IMR-90 (cell line): ENCODE results near the gene IL20RA. TPM values are rescaled to one million over a fixed set of nuclear protein-coding genes. Genes with fewer than 3 reads are reported as not detected.

Experiments
- ATAC-seq: fragments of 200-7000 bp; cut with Tn5 transposase; 2 replicates; pipeline ENCODE4 v1.9.1; 2020; ENCODE audit warnings: low read depth, mild to moderate bottlenecking, moderate library complexity
- BruUV-seq: library from RNA; stranded (reverse); fragments of 400-500 nt; replicated peaks from 2 replicates; lab custom pipeline; 2021; lab: Mats Ljungman, UMichigan
- CTCF ChIA-PET: fragments of 300-600 bp; formaldehyde crosslinking; extraction: SDS; loops from one replicate; lab custom pipeline; 2021; ENCODE audit warnings: antibody characterized with exemption; lab: Yijun Ruan, JAX
- POLR2A ChIA-PET: fragments of 300-600 bp; sonication (Branson Sonifier 250); formaldehyde crosslinking; loops from one replicate; lab custom pipeline; 2022; ENCODE audit warnings: antibody characterized with exemption; ENCODE audit not compliant: unreplicated experiment; lab: Charles Lee
- DNase-seq: peaks from one replicate; pipeline ENCODE4 v3.0.0; 2013
- H2AFZ ChIP-seq: replicated peaks from 2 replicates; pipeline ENCODE3; 2013; ENCODE audit warnings: low read length, mild to moderate bottlenecking; ENCODE audit not compliant: poor library complexity
- H2AK5ac ChIP-seq: 2 replicates; pipeline ENCODE4 v1.6.1; 2013; ENCODE audit warnings: low read depth, low read length, inconsistent platforms
- H2AK9ac ChIP-seq: replicated peaks from 2 replicates; pipeline ENCODE3; 2013; ENCODE audit warnings: mild to moderate bottlenecking, low read depth, low read length, moderate library complexity; ENCODE audit not compliant: poor library complexity
- H2BK120ac ChIP-seq: 2 replicates; pipeline ENCODE4 v1.6.1; 2013; ENCODE audit warnings: low read depth, low read length, inconsistent platforms
- H2BK15ac ChIP-seq: 3 replicates; pipeline ENCODE4 v1.6.1; 2013; ENCODE audit warnings: low read depth, low read length, inconsistent platforms
- H2BK20ac ChIP-seq: 2 replicates; pipeline ENCODE4 v1.6.1; 2013; ENCODE audit warnings: low read depth, mild to moderate bottlenecking, inconsistent platforms, low read length, moderate library complexity
- H2BK5ac ChIP-seq: 2 replicates; pipeline ENCODE4 v1.6.1; 2013; ENCODE audit warnings: mild to moderate bottlenecking, low read depth, low read length, inconsistent platforms; ENCODE audit not compliant: poor library complexity, severe bottlenecking
- H3K14ac ChIP-seq: replicated peaks from 2 replicates; pipeline ENCODE4 v1.6.1; 2013; ENCODE audit warnings: low read depth, low read length, inconsistent platforms
- H3K18ac ChIP-seq: 2 replicates; pipeline ENCODE4 v1.6.1; 2013; ENCODE audit warnings: low read depth, low read length, control low read depth
- H3K23ac ChIP-seq: 2 replicates; pipeline ENCODE4 v1.6.1; 2013; ENCODE audit warnings: low read depth, low read length, inconsistent platforms
- H3K27ac ChIP-seq: 2 replicates; pipeline ENCODE4 v1.5.1; 2013; ENCODE audit warnings: mild to moderate bottlenecking, control low read depth, low read length; ENCODE audit not compliant: insufficient read depth
- H3K27me3 ChIP-seq: 2 replicates; pipeline ENCODE4 v1.6.1; 2013; ENCODE audit warnings: low read length; ENCODE audit not compliant: control insufficient read depth, insufficient read depth
- H3K36me3 ChIP-seq: 2 replicates; pipeline ENCODE4 v1.6.1; 2013; ENCODE audit warnings: low read length, mixed read lengths; ENCODE audit not compliant: control insufficient read depth, insufficient read depth
- H3K4ac ChIP-seq: 2 replicates; pipeline ENCODE4 v1.6.1; 2013; ENCODE audit warnings: low read depth, low read length, inconsistent platforms
- H3K4me1 ChIP-seq: 2 replicates; pipeline ENCODE4 v1.6.1; 2013; ENCODE audit warnings: low read length, mixed read lengths; ENCODE audit not compliant: control insufficient read depth, insufficient read depth
- H3K4me2 ChIP-seq: 2 replicates; pipeline ENCODE4 v1.6.1; 2013; ENCODE audit warnings: low read depth, mild to moderate bottlenecking, control low read depth, low read length, moderate library complexity
- H3K4me3 ChIP-seq: 2 replicates; pipeline ENCODE4 v1.5.1; 2013; ENCODE audit warnings: low read depth, mild to moderate bottlenecking, control low read depth, low read length, moderate library complexity; ENCODE audit not compliant: insufficient read depth
- H3K56ac ChIP-seq: 2 replicates; pipeline ENCODE4 v1.6.1; 2013; ENCODE audit warnings: low read length, inconsistent platforms; ENCODE audit not compliant: insufficient read depth; ENCODE audit errors: extremely low read depth
- H3K79me1 ChIP-seq, 2 experiments: 2 replicates each; pipeline ENCODE4 v1.6.1; 2013; ENCODE audit warnings: low read length in 2 of 2, inconsistent platforms in 1 of 2, low read depth in 1 of 2
- H3K9ac ChIP-seq: 2 replicates; pipeline ENCODE4 v1.6.1; 2013; ENCODE audit warnings: low read depth, low read length, control low read depth
- H3K9me1 ChIP-seq: 2 replicates; pipeline ENCODE4 v1.6.1; 2013; ENCODE audit warnings: low read length, inconsistent platforms; ENCODE audit not compliant: insufficient read depth
- H3K9me3 ChIP-seq: 2 replicates; pipeline ENCODE4 v1.6.1; 2013; ENCODE audit warnings: low read length; ENCODE audit not compliant: control insufficient read depth, insufficient read depth
- H4K20me1 ChIP-seq: 2 replicates; pipeline ENCODE4 v1.6.1; 2013; ENCODE audit warnings: low read length, inconsistent platforms; ENCODE audit not compliant: insufficient read depth
- H4K5ac ChIP-seq: 2 replicates; pipeline ENCODE4 v1.6.1; 2013; ENCODE audit warnings: mild to moderate bottlenecking, low read depth, low read length, control low read depth
- H4K8ac ChIP-seq, 2 experiments: 2 replicates each; pipeline ENCODE4 v1.6.1; 2013; ENCODE audit warnings: low read depth in 2 of 2, low read length in 2 of 2, control low read depth in 1 of 2, inconsistent platforms in 1 of 2
- H4K91ac ChIP-seq: 2 replicates; pipeline ENCODE4 v1.6.1; 2013; ENCODE audit warnings: low read depth, low read length, inconsistent platforms; ENCODE audit not compliant: insufficient read depth
- BHLHE40 ChIP-seq: fragments of 150-350 bp; IDR thresholded peaks from 2 replicates; pipeline ENCODE4 v1.6.1; 2016; ENCODE audit warnings: mild to moderate bottlenecking, low read depth, low read length
- CHD1 ChIP-seq: IDR thresholded peaks from 2 replicates; pipeline ENCODE4 v1.6.1; 2012; ENCODE audit warnings: low read depth, low read length, improper control_type of control experiment
- FOS ChIP-seq: fragments of 150-350 bp; IDR thresholded peaks from 2 replicates; pipeline ENCODE4 v1.6.1; 2016; ENCODE audit warnings: low read depth, low read length
- MAFK ChIP-seq: IDR thresholded peaks from 2 replicates; pipeline ENCODE4 v1.6.1; 2012; ENCODE audit warnings: low read depth, low read length, improper control_type of control experiment
- MAZ ChIP-seq: IDR thresholded peaks from 2 replicates; pipeline ENCODE4 v1.6.1; 2012; ENCODE audit warnings: low read depth, mild to moderate bottlenecking, low read length, improper control_type of control experiment, moderate library complexity, borderline replicate concordance
- MXI1 ChIP-seq: IDR thresholded peaks from 2 replicates; pipeline ENCODE4 v1.6.1; 2012; ENCODE audit warnings: low read depth, mild to moderate bottlenecking, low read length, moderate library complexity, borderline replicate concordance
- NFE2L2 ChIP-seq: fragments of 150-350 bp; IDR thresholded peaks from 2 replicates; pipeline ENCODE4 v1.6.1; 2016; ENCODE audit warnings: low read depth, mild to moderate bottlenecking, low read length
- POLR2A ChIP-seq: IDR thresholded peaks from 2 replicates; pipeline ENCODE4 v1.6.1; 2012; ENCODE audit warnings: mild to moderate bottlenecking, low read depth, low read length
- RAD21 ChIP-seq: IDR thresholded peaks from 2 replicates; pipeline ENCODE4 v1.6.1; 2012; ENCODE audit warnings: low read length, improper control_type of control experiment
- RCOR1 ChIP-seq: IDR thresholded peaks from 2 replicates; pipeline ENCODE4 v1.6.1; 2012; ENCODE audit warnings: mild to moderate bottlenecking, low read length, improper control_type of control experiment; ENCODE audit not compliant: insufficient replicate concordance
- SMC3 ChIP-seq: fragments of 150-350 bp; IDR thresholded peaks from 2 replicates; pipeline ENCODE4 v1.6.1; 2016; ENCODE audit warnings: low read depth, mild to moderate bottlenecking, antibody characterized with exemption, low read length, moderate library complexity
- WGBS, 2 experiments: methylation state at CpG; one replicate each; pipeline versions ENCODE4 v1.1.5 to v1.1.7; 2013; ENCODE audit warnings: missing lambda C conversion rate in 2 of 2; ENCODE audit not compliant: insufficient read length in 1 of 2; ENCODE audit errors: extremely low coverage in 2 of 2; 5-methylcytosine and 5-hydroxymethylcytosine counted together
- dilution Hi-C: fragments of 300-500 bp; cut with HindIII; formaldehyde crosslinking; loops from one replicate; pipeline ENCODE4 v1.14.3; 2018; ENCODE audit warnings: low sequenced_read_pairs; ENCODE audit not compliant: unreplicated experiment
- in situ Hi-C: fragments of 300-500 bp; cut with MboI; formaldehyde crosslinking; loops from 3 replicates; pipeline ENCODE4 v1.14.3; 2019; ENCODE audit warnings: low sequenced_read_pairs, inconsistent platforms, mixed read lengths
- intact Hi-C: fragments of 100-400 bp; cut with micrococcal nuclease; formaldehyde crosslinking; loops from 2 replicates; pipeline ENCODE4 v1.10.0; 2022
- polyA plus RNA-seq, 3 experiments: library from polyadenylated mRNA; depleted of rRNA; stranded (reverse); fragments of >200 nt; gene quantifications; 2 replicates each; pipeline ENCODE4 v1.2.3, GENCODE V29; 2012; ENCODE audit warnings: low replicate concordance in 1 of 3
- total RNA-seq: library from RNA; depleted of rRNA; stranded (reverse); fragments of >200 nt; gene quantifications from 2 replicates; pipeline ENCODE4 v1.2.3, GENCODE V29; 2012
- TF ChIP-seq, protein P1 (sequence below): fragments of 150-350 bp; IDR thresholded peaks from 2 replicates; pipeline ENCODE4 v1.6.1; 2017; ENCODE audit warnings: mild to moderate bottlenecking, antibody characterized with exemption, low read length, low read depth
- TF ChIP-seq, protein P2 (sequence below): conservative IDR thresholded peaks from 2 replicates; pipeline ENCODE4 v1.5.1; 2012; ENCODE audit warnings: mild to moderate bottlenecking, low read depth, low read length, improper control_type of control experiment
- TF ChIP-seq, protein P3 (sequence below): fragments of 150-350 bp; IDR thresholded peaks from 2 replicates; pipeline ENCODE4 v1.6.1; 2016; ENCODE audit warnings: low read depth, mild to moderate bottlenecking, low read length, moderate library complexity, borderline replicate concordance

IL20RA gene
- total and polyA plus RNA-seq, 2 of the 4 experiments (the other 2 are of a cell fraction) = 0.02 TPM; not detected in 1

DNA sequence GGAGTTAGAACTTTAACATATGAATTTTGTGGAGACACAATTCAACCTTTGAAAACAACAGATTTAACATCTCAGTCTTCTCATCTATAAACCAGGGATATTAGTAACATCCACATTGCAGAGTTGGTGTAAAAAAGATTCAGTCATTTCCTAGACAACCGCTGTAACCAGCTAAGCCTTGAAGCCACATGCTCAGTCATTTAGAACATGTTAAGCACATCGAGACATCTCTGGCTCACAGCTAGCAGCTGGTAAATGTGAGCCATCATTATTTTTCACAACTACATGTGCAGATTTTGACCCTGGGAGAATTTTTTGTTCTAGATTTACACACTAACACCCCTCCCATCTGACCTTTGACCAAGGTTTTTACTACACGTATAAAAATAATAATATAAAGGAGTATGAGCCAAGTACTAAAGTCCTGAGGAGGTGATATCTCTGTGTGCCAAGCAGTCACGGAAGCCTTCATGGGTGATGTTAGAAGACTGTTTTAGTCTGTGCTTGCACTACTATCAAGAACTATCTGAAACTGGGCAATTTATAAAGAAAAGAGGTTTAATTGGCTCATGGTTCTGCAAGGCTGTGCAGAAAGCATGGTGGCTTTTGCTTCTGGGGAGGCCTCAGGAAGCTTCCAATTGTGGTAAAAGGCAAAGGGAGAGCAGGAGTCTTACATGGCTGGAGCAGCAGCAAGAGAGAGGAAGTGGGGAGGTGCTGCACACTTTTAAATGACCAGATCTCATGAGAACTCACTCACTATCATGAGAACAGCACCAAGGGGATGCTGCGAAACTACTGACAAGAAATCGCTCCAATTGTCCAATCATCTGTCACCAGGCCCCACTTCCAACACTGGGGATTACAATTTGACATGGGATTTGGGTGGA is 48.7 kb upstream of the IL20RA start:
- Histone ChIP-seq H3K4me3 (no peak overlapping the region), H2BK120ac (no peak overlapping the region), H3K56ac (no peak overlapping the region), H3K27ac (no peak overlapping the region), H3K14ac (no peak overlapping the region), H4K91ac (no peak overlapping the region), H4K5ac (no peak overlapping the region), H3K79me1 (no peaks in the 10 kb centered on the region), H4K8ac (no peak overlapping the region), H3K4me2 (no peak overlapping the region), H3K9me1 (no peaks in the 10 kb centered on the region), H3K27me3 (peaks cover 17% of the 10 kb centered on the region), H4K20me1 (no peaks in the 10 kb centered on the region), H2BK5ac (no peak overlapping the region), H2AFZ (no peak overlapping the region), H3K4me1 (no peaks in the 10 kb centered on the region), H2BK15ac (no peak overlapping the region), H3K4ac (no peak overlapping the region), H3K18ac (no peak overlapping the region), H2AK9ac (no peak overlapping the region), H3K9ac (no peak overlapping the region), H2AK5ac (no peak overlapping the region), H3K23ac (no peak overlapping the region), H3K9me3 (no peaks in the 10 kb centered on the region), H2BK20ac (no peak overlapping the region), H3K36me3 (no peaks in the 10 kb centered on the region)
- dilution Hi-C loops (no loop called here), in situ Hi-C loops (loop anchor here (5.0 kb wide), 2 partner anchors 224 to 549 kb away; no protein-coding TSS in a partner anchor), intact Hi-C loops (loop anchor here (1.0 to 5.0 kb wide), 5 partner anchors 179 to 548 kb away; no protein-coding TSS in a partner anchor)
- ChIA-PET CTCF (interaction anchor here (0.6 to 1.6 kb wide), 13 partner anchors 8 to 548 kb away, joined by 3 to 9 read pairs (median 4); no protein-coding TSS in a partner anchor), POLR2A (no interaction called here)
- 40% methylated on average over 2 of the region's 6 CpGs; no CpG with 5 or more reads in 1 of the 2 experiments for WGBS, 2 experiments
- no TSS peak for BruUV-seq
- DNase-seq (no peak), ATAC-seq (no peak)
- TF ChIP-seq RAD21 (no peak), MAFK (no peak), FOS (no peak), RCOR1 (no peak), SMC3 (no peak), POLR2A (no peak), NFE2L2 (no peak), MAZ (no peak), MXI1 (no peak), CHD1 (no peak), BHLHE40 (no peak)
- TF ChIP-seq, protein P1, sequence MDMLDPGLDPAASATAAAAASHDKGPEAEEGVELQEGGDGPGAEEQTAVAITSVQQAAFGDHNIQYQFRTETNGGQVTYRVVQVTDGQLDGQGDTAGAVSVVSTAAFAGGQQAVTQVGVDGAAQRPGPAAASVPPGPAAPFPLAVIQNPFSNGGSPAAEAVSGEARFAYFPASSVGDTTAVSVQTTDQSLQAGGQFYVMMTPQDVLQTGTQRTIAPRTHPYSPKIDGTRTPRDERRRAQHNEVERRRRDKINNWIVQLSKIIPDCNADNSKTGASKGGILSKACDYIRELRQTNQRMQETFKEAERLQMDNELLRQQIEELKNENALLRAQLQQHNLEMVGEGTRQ = no peak
- TF ChIP-seq, protein P2, sequence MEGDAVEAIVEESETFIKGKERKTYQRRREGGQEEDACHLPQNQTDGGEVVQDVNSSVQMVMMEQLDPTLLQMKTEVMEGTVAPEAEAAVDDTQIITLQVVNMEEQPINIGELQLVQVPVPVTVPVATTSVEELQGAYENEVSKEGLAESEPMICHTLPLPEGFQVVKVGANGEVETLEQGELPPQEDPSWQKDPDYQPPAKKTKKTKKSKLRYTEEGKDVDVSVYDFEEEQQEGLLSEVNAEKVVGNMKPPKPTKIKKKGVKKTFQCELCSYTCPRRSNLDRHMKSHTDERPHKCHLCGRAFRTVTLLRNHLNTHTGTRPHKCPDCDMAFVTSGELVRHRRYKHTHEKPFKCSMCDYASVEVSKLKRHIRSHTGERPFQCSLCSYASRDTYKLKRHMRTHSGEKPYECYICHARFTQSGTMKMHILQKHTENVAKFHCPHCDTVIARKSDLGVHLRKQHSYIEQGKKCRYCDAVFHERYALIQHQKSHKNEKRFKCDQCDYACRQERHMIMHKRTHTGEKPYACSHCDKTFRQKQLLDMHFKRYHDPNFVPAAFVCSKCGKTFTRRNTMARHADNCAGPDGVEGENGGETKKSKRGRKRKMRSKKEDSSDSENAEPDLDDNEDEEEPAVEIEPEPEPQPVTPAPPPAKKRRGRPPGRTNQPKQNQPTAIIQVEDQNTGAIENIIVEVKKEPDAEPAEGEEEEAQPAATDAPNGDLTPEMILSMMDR = no peak
- TF ChIP-seq, protein P3, sequence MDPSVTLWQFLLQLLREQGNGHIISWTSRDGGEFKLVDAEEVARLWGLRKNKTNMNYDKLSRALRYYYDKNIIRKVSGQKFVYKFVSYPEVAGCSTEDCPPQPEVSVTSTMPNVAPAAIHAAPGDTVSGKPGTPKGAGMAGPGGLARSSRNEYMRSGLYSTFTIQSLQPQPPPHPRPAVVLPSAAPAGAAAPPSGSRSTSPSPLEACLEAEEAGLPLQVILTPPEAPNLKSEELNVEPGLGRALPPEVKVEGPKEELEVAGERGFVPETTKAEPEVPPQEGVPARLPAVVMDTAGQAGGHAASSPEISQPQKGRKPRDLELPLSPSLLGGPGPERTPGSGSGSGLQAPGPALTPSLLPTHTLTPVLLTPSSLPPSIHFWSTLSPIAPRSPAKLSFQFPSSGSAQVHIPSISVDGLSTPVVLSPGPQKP = no peak
